ENCODE data around the gene HPCAL1. TPM values are rescaled to one million over a fixed set of nuclear protein-coding genes. Genes with fewer than 3 reads are reported as not detected.
A peak's percentile ranks its signal among the peaks of the same experiment; 100 is the strongest.

Gene HPCAL1
- total RNA-seq, 1 donor from 2014 or later, result 17.3 TPM

- no peak for DNase-seq (ENCODE audit: low read depth, low spot score)
- H3K9me3 Mint-ChIP-seq, result no peaks in the 10 kb centered on the region
- no peak overlapping the region for H3K27ac Mint-ChIP-seq (ENCODE audit: unreplicated experiment)
- H3K4me1 Mint-ChIP-seq, result peaks cover 7% of the 10 kb centered on the region
- no peak for TF ChIP-seq CTCF (conservative IDR thresholded peaks at IDR 0.05)
- no peaks in the 10 kb centered on the region for H3K36me3 Mint-ChIP-seq (ENCODE audit: low read depth)
- H3K27me3 Mint-ChIP-seq (ENCODE audit: low read depth), result no peaks in the 10 kb centered on the region
- no peak overlapping the region for H3K4me3 Mint-ChIP-seq
These were observed 107.5 kb downstream of the HPCAL1 start for GRCh38 chr2:10410001-10410822.

- Mint-ChIP-seq H3K4me1 (peaks cover 7% of the 10 kb centered on the region), H3K36me3 (ENCODE audit: low read depth) (no peaks in the 10 kb centered on the region), H3K4me3 (no peak overlapping the region), H3K27me3 (ENCODE audit: low read depth) (no peaks in the 10 kb centered on the region), H3K9me3 (no peaks in the 10 kb centered on the region), H3K27ac (ENCODE audit: unreplicated experiment) (no peak overlapping the region)
- DNase-seq (ENCODE audit: low read depth, low spot score), result no peak
- no peak for TF ChIP-seq CTCF (conservative IDR thresholded peaks at IDR 0.05)
These were observed 108.2 kb downstream of the HPCAL1 start for GRCh38 chr2:10410823-10411437.

GRCh38 chr2:10411557-10411956, 108.9 kb downstream of the HPCAL1 start:
- Mint-ChIP-seq H3K27me3 (ENCODE audit: low read depth) (no peaks in the 10 kb centered on the region), H3K36me3 (ENCODE audit: low read depth) (no peaks in the 10 kb centered on the region), H3K27ac (ENCODE audit: unreplicated experiment) (no peak overlapping the region), H3K4me1 (peaks cover 7% of the 10 kb centered on the region), H3K9me3 (no peaks in the 10 kb centered on the region), H3K4me3 (no peak overlapping the region)
- no peak for TF ChIP-seq CTCF (conservative IDR thresholded peaks at IDR 0.05)
- no peak for DNase-seq (ENCODE audit: low read depth, low spot score)

GRCh38 chr2:10412380-10412779, 109.7 kb downstream of the HPCAL1 start:
- DNase-seq (ENCODE audit: low read depth, low spot score), result peak; percentile 21
- no peaks in the 10 kb centered on the region for H3K9me3 Mint-ChIP-seq
- no peak overlapping the region for H3K4me3 Mint-ChIP-seq
- no peak for TF ChIP-seq CTCF (conservative IDR thresholded peaks at IDR 0.05)
- H3K36me3 Mint-ChIP-seq (ENCODE audit: low read depth), result no peaks in the 10 kb centered on the region
- no peaks in the 10 kb centered on the region for H3K27me3 Mint-ChIP-seq (ENCODE audit: low read depth)
- no peak overlapping the region for H3K27ac Mint-ChIP-seq (ENCODE audit: unreplicated experiment)
- peaks cover 7% of the 10 kb centered on the region for H3K4me1 Mint-ChIP-seq

- H3K4me3 Mint-ChIP-seq, result no peak overlapping the region
- no peaks in the 10 kb centered on the region for H3K27me3 Mint-ChIP-seq (ENCODE audit: low read depth)
- no peak overlapping the region for H3K27ac Mint-ChIP-seq (ENCODE audit: unreplicated experiment)
These were observed 110.8 kb downstream of the HPCAL1 start for GRCh38 chr2:10413503-10413902.

More at GRCh38 chr2:10413503-10413902, 110.8 kb downstream of the HPCAL1 start:
- Mint-ChIP-seq H3K36me3 (ENCODE audit: low read depth) (no peaks in the 10 kb centered on the region), H3K4me1 (peaks cover 7% of the 10 kb centered on the region), H3K9me3 (no peaks in the 10 kb centered on the region)
- no peak for TF ChIP-seq CTCF (conservative IDR thresholded peaks at IDR 0.05)
- no peak for DNase-seq (ENCODE audit: low read depth, low spot score)

All from neural crest cell (in vitro differentiated cells).